WERI-Rb-1 (cell line): ENCODE results near the gene ATXN3.
A peak's percentile ranks its signal among the peaks of the same experiment; 100 is the strongest.

ENCODE experiments used
- DNase-seq: peaks from one replicate; pipeline ENCODE4 v3.0.0-alpha.2; 2020
- H3K27ac ChIP-seq: fragments of 250-450 bp; sonication (Bioruptor Pico); 2 replicates; pipeline ENCODE4 v1.5.1; 2020; ENCODE audit warnings: mild to moderate bottlenecking, moderate library complexity
- H3K27me3 ChIP-seq: fragments of 250-450 bp; sonication (Bioruptor Pico); 2 replicates; pipeline ENCODE4 v1.5.1; 2021; ENCODE audit warnings: mild to moderate bottlenecking, low read depth, moderate library complexity; ENCODE audit not compliant: insufficient read depth, severe bottlenecking
- H3K36me3 ChIP-seq: fragments of 250-450 bp; sonication (Bioruptor Pico); 2 replicates; pipeline ENCODE4 v1.5.1; 2020; ENCODE audit warnings: mild to moderate bottlenecking, moderate library complexity
- H3K4me3 ChIP-seq: 2 replicates; pipeline ENCODE4 v1.5.1; 2011; ENCODE audit warnings: low read depth, mild to moderate bottlenecking, control low read depth, low read length
- H3K9me3 ChIP-seq: fragments of 250-450 bp; sonication (Bioruptor Pico); 2 replicates; pipeline ENCODE4 v1.5.1; 2021; ENCODE audit warnings: mild to moderate bottlenecking, moderate library complexity; ENCODE audit not compliant: severe bottlenecking
- CTCF ChIP-seq: IDR thresholded peaks from 2 replicates; pipeline ENCODE4 v1.5.1; 2011; ENCODE audit warnings: low read depth, mild to moderate bottlenecking, control low read depth, inconsistent platforms, low read length

ATXN3 gene

GRCh38 chr14:92106143-92106926 is at the start of gene ATXN3:
ATXN3 (minus strand) TSS chr14:92106582; CDS start chr14:92106552, 30 bp downstream.
- Histone ChIP-seq H3K4me3 (peak within 1 kb of the TSS; percentile 98), H3K36me3 (no peaks in the 10 kb centered on the region; the same call in 1 of the 2 replicates), H3K27ac (peak within 1 kb of the TSS; percentile 89), H3K9me3 (no peaks in the 10 kb centered on the region), H3K27me3 (no peaks in the 10 kb centered on the region)
- peak; percentile 87 for TF ChIP-seq CTCF
- DNase-seq, result peak; percentile 98

- H3K27me3 ChIP-seq, result no peaks in the 10 kb centered on the region
- no peak for DNase-seq
- TF ChIP-seq CTCF, result no peak
- no peaks in the 10 kb centered on the region for H3K9me3 ChIP-seq
- peaks cover 59% of the 10 kb centered on the region for H3K36me3 ChIP-seq
- no peak overlapping the region for H3K4me3 ChIP-seq
- H3K27ac ChIP-seq, result no peak overlapping the region
These were observed 48.0 kb upstream of the ATXN3 start for GRCh38 chr14:92154283-92154942.

- no peak for TF ChIP-seq CTCF
- Histone ChIP-seq H3K36me3 (peaks cover 60% of the 10 kb centered on the region), H3K27me3 (no peaks in the 10 kb centered on the region), H3K27ac (no peak overlapping the region), H3K9me3 (no peaks in the 10 kb centered on the region), H3K4me3 (no peak overlapping the region)
- no peak for DNase-seq
These were observed 47.2 kb upstream of the ATXN3 start for GRCh38 chr14:92153581-92153980.

- no peak overlapping the region for H3K27ac ChIP-seq
- no peak for DNase-seq
- no peaks in the 10 kb centered on the region for H3K9me3 ChIP-seq
These were observed 38.3 kb upstream of the ATXN3 start for GRCh38 chr14:92144708-92145107.

GRCh38 chr14:92143962-92144361 is 37.6 kb upstream of the ATXN3 start:
- DNase-seq, result no peak
- no peak for TF ChIP-seq CTCF
- no peaks in the 10 kb centered on the region for H3K9me3 ChIP-seq
- no peaks in the 10 kb centered on the region for H3K27me3 ChIP-seq
- H3K36me3 ChIP-seq, result peaks cover 91% of the 10 kb centered on the region
- H3K4me3 ChIP-seq, result no peak overlapping the region
- H3K27ac ChIP-seq, result no peak overlapping the region

More at GRCh38 chr14:92144708-92145107, 38.3 kb upstream of the ATXN3 start:
- TF ChIP-seq CTCF, result no peak
- Histone ChIP-seq H3K36me3 (peaks cover 89% of the 10 kb centered on the region), H3K27me3 (no peaks in the 10 kb centered on the region), H3K4me3 (no peak overlapping the region)
